Fibroblast of skin of scalp (primary cell): ENCODE data around the gene ZNF200. TPM values are rescaled to one million over a fixed set of nuclear protein-coding genes. Genes with fewer than 3 reads are reported as not detected.
A peak's percentile ranks its signal among the peaks of the same experiment; 100 is the strongest.
"Not testable (repeated sequence)": the region's sequence is repeated elsewhere in the genome, so short reads cannot be mapped to it uniquely, and the experiment has no call there.

ENCODE experiments used
- DNase-seq: peaks from one replicate; pipeline ENCODE4 v3.0.0-alpha.2; 2013
- polyA plus RNA-seq, 2 experiments: library from polyadenylated mRNA; unstranded; fragments of 120-200 nt; gene quantifications; one replicate each; pipeline ENCODE4 v1.2.1, GENCODE V29; 2013; ENCODE audit not compliant: insufficient read length in 2 of 2

ZNF200 gene, protein sequence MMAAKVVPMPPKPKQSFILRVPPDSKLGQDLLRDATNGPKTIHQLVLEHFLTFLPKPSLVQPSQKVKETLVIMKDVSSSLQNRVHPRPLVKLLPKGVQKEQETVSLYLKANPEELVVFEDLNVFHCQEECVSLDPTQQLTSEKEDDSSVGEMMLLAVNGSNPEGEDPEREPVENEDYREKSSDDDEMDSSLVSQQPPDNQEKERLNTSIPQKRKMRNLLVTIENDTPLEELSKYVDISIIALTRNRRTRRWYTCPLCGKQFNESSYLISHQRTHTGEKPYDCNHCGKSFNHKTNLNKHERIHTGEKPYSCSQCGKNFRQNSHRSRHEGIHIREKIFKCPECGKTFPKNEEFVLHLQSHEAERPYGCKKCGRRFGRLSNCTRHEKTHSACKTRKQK
- polyA plus RNA-seq (2013, experiment 1 of 2; ENCODE audit: insufficient read length), result 5.2 TPM
- 4.9 TPM for polyA plus RNA-seq (2013, experiment 2 of 2; ENCODE audit: insufficient read length)

DNA sequence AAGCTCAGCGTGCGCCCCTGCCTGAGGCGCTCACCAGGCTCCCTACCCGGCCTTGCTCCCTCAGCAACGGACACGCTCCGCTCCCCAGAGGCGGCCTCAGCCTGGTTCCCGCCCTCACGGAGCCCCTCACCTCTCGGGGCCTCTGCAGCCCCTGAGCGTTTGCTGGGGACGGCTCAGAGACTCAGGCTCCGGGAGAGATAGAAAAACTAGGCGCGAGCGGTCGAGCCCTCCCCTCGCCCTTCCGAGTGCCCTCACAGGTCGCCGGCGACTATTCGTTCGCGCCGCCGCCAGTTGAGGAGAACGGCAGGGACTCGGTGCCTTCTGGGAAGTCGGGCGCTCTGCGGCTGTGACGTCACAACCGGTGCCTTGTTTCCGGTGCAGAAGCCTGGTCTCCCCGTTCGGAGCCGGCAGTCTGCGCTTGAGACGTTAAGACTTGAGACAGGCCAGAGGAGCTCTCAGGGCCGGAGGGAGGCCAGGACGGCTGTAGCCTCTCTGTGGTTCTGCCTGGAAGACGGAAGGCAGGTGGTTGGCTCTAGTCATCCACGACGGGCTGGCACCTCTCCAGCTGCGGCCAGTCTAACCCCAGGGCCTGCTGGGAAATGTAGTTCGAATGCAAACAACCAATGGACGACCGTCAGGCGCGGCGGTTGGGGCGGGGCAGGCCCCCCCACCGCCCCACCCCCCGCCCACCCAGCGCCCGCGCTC, at the start of gene ZNF200:
Gene ZNF200 (minus strand): TSS at position 302 of the 705 bp plus-strand sequence. CDS start 1,403 bp downstream, outside the sequence.
- peak; percentile 96 for DNase-seq

DNA sequence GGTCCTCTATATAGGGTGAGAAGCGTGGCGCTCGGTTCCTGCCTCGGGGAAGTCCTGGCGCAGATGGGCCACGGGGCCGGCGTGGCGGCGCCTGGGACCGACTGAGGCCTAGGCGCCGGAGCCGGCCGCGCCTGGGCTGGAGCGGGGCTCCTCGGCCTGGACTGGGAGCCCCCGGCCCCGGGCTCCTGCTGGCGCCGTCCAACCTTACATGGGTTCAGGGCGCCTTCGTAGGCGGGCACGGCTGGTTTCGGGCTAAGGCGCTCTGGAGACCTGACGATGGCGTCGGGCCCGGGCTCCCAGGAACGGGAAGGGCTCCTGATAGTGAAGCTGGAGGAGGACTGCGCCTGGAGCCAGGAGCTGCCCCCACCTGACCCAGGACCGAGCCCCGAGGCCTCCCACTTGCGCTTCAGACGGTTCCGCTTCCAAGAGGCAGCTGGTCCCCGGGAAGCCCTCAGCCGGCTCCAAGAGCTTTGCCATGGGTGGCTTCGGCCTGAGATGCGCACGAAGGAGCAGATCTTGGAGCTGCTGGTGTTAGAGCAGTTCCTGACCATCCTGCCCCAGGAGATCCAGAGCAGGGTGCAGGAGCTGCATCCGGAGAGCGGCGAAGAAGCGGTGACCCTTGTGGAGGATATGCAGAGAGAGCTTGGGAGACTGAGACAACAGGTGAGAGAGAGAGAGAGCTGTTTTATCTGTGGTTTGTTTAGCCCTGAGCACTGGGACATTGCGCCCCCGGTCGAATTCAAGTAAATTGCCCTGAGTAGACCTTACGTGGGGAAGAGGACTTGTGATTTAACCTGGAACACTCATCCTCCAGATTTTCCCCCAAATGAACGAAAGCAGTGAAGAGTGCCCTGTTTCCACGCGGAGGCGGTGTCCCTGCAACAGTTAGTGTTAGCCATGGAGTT, 48.8 kb upstream of the ZNF200 start:
- no peak for DNase-seq

DNA sequence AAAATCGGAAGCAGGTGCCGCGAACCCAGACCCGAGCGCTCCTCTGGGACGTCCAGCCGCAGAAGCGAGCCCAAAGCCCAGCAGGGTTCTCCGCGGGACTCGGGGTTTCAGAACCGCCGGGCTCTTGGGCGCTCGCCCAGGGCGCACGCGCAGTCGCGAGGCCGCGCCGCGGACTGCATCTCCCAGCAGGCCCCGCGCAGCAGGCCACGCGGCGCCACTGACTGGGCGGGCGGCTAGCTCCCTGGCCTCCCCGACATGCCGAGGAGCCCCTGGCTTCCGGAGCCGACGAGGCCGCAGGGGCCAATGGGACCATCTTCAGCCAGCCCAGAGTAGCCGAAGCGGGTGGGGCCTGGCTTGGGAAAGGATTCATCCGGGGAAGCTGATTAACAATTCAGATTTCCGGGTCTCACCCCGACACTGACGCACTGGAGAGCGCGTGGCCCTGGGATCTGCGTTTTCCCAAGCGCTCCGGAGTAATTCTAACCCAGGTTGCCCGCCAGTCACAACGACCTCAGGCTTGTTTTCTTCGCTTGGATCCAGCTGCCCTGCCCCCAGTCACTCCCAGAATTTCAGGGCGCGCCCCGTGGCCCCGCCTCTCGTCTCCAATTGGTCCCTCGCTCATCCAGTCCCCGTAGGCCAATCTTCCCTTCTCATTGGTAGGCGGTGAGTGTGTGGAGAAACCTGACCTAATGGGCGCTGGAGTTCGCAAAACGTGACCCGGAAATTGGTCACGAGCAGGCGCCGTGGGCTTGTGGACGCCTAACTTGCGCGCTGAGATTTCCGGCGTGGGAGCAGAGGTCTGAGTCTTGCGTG, 48.0 kb upstream of the ZNF200 start, which contains the start of gene ZNF263:
Gene ZNF263 (plus strand): TSS at position 762 of the 813 bp plus-strand sequence. CDS start 328 bp downstream, outside the sequence.
- peak; percentile 99 for DNase-seq

DNA sequence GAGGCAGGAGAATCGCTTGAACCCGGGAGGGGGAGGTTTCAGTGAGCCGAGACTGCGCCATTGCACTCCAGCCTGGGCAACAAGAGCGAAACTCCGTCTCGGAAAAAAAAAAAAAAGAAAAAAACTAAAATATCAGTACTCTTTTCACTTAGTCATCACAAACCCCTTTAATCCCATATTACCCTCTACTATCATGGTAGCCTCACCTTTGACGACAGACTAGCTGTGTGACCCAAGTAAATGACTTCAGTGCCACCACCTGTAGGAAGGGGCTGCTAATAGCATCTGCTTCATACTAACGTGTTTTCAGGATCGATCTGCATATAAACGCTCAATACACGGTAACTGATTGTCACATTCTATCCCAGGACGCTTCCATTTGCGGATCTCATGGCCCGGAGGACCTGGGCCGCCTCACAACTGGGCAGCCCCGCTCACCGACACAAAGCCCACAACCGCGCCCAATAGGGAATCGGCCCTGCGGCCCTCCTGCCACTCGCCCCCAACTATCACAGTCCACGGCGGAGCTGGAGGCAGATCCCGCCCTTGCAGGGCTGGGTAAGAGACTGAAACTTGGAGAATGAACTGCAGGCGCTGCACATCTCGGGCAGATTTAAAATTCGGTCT, 47.3 kb upstream of the ZNF200 start:
- no peak for DNase-seq

DNA sequence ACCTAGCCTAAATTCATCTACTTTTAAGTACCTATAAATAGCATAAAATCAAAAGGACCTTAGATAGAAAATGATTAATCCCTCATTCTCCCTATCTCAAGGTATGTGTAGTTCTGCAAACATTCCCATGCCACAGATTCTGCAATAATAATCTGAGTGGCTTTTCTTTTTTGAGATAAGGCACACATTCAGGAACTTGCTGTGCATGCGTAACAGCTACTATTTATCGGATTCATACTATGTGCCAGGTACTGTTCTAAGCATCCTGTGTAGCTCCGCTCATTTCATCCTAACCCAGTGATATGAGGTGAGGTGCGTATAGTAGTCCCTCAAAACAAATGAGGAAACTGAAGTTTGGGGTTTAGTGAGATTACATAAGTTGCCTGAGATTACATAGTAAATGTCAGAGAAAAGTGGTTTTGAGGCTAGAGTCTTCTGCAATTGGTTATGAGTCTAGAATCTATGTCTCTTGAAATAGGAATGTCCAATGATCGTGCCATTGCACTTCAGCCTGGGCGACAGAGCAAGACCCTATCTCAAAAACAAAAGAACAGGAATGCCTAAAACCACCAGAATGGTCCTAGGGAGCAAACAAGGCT, 46.4 kb upstream of the ZNF200 start:
- DNase-seq, result no peak

DNA sequence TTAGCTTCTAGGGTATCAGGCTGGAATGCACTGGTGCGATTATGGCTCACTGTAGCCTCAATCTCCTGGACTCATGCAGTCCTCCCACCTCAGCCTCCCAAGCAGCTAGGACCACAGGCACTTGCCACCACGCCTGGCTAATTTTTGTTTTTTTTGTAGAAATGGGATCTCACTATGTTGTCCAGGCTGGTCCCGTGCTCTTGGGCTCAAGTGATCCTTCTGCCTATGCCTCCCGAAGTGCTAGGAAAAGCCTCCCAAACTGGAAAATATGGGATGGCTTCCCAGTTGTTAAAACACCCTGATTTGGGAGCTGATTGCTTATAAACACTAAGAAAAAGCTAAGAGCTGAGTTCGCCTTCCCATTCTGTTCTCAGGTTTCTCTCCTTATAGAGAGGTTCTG, 41.7 kb upstream of the ZNF200 start:
- no peak for DNase-seq

DNA sequence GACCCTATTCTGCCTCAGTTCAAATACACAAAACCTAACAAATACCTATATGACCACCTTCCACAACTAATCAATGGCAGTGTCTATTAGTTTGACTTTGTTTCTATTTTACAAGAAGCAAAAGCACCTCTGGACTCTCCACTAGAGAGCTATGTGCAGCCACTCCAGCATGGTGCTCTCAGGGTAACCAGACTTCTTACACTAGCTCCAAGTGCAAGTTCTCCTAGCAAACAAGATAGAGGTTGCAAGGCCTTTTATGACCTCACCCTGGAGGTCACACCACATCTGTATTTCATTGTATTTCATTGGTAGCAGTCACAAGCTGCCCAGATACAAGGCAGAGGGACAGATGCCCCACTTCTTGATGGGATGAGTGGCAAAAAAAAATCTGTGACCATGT, 40.0 kb upstream of the ZNF200 start:
- DNase-seq, result no peak

DNA sequence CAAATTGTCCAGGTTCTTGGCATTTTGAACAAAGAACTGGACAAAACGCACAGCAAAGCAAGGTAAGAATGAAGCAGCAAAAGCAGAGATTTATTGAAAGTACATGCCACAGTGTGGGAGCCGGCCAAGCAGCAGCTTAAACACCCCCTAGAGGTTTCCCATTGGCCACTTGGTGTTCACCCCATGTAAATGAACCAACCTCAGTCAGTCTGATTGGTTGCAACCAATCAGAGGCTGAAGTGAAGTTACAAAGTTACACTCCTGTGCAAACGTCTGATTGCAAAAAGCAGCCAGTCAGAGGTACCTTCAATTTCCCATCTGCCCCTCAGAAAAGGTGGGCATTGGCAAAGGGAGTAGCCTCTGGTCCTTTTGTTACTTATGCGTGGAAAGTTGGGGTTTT, 39.5 kb upstream of the ZNF200 start:
- no peak for DNase-seq

DNA sequence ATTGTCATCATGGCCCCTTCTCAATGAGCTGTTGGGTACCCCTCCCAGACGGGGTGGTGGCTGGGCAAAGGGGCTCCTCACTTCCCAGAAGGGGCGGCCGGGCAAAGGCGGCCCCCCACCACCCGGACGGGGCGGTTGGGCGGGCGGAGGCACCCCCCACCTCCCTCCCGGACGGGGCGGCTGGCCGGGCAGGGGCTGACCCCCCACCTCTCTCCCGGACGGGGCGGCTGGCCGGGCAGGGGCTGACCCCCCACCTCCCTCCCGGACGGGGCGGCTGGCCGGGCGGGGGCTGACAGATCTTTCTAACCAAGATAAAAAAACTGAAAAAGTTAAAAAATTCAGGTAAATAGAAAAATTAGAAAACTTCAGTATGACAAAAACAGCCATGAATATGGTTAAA, 36.3 kb upstream of the ZNF200 start:
- DNase-seq, result not testable (repeated sequence)

DNA sequence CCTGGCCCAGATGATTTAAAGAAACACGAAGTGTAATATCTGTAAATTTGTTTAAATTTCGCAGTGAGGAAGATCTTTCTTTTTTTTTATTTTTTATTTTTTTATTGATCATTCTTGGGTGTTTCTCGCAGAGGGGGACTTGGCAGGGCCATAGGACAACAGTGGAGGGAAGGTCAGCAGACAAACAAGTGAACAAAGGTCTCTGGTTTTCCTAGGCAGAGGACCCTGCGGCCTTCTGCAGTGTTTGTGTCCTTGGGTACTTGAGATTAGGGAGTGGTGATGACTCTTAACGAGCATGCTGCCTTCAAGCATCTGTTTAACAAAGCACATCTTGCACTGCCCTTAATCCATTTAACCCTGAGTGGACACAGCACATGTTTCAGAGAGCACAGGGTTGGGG, 35.8 kb upstream of the ZNF200 start:
- DNase-seq, result not testable (repeated sequence)

DNA sequence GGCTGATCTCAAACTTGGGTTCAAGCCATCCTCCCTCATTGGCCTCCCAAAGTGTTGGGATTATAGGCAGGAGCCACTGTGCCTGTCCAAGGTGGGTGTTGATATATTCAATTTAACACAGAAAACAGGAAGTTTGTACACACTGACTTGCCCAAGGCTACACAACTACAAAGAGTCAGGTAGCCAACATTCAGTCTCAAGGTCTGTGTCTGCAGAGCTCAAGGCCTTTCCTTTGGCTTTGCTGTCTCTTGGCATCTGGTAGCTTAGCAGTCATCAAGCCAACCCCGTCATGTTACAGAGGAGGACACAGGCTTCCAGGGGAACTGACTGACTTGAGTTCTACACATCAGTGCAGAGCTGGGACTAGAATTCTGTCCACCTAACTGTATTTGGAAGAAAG, 33.3 kb upstream of the ZNF200 start:
- no peak for DNase-seq

DNA sequence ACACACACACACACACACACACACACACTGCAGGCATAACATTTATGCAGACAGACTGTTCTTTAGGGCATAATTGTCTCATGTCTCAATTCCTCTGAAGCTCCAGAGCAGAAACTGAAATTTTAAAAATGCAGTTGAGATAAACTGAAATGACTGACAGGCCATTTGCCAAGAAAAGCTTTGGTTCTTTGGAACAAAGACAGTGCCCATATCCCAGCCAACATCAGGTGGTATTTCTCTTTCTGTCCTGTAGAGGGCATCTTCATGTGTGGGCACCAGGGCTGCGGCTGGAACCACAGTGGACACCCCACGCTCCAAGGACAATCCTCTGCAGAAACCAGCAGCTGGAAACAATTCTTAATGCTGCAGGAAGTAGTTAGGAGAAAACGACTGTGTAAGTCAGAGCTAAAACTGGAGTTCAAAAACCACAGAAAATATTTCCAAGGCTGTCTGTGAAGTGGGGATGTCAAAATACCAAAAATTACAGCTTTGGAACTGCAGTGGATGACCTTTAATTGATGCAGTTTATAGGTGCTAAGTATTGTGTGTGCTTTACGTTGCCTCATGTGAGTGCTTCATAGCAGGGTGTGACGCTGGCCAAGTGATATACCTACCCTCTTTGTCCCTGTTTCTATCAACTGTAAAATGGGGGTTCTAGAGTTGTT, 32.0 kb upstream of the ZNF200 start:
- peak; percentile 46 for DNase-seq

DNA sequence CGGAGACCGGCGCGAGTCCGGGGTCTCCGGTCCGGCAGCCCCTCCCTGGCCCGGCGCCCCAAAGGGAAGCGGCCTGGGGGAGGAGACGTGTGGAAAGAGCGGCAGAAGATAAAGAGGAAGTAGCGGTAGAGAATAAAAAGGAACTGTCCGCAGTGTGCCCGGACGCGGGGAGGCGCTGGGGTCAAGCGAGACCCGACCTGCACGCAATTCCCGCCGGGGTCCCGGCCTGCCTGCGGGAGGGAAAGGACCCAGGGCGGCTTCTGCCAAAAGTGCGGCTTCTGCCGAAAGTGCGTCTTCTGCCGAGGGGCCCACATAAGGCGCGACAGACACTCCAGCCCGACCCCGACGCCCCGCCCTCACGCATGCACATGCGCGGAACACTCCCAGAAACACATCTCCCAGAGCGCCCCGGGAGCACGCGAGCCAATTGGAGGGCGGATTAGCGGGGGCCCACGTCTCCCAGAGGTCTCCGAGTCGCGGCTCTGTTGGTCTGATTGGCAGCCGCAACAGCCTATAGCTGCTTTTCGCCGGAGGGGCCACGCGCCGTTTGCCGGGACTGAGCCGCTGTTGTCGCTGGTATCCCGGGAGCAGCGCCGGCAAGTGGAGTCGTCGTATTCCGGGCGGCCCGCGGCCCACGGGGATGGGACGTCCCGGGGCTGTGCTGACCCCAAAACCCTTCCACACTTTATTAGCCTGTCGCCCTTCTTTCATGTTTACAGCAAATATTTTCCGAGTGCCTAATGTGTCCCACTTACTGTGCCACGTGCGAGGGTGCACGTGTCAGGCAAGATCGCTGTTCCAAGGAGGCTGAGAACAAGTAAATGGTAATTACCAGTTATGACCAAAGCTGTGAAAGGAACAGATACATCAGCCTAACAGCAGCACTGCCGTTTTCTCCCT, 29.4 kb upstream of the ZNF200 start:
- DNase-seq, result peak; percentile 100

DNA sequence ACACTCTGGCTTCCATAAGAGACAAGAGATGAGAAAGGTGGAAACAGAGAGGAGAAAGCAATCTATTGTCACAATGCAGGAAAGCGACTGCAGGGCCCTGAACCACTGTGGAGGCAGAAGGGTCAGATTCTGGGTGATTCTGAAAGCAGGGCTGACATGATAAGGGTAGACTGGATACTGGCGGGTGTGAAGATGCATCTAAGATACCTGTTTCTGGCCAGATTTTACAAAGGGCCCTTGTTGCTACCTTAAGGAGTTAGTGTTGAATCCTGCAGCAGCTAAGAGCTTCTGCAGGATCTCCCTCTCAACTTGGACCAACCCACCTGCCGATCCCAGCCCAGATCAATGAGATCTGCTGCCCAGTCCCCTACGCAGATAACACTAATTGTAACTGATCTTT, 27.6 kb upstream of the ZNF200 start:
- DNase-seq, result no peak

DNA sequence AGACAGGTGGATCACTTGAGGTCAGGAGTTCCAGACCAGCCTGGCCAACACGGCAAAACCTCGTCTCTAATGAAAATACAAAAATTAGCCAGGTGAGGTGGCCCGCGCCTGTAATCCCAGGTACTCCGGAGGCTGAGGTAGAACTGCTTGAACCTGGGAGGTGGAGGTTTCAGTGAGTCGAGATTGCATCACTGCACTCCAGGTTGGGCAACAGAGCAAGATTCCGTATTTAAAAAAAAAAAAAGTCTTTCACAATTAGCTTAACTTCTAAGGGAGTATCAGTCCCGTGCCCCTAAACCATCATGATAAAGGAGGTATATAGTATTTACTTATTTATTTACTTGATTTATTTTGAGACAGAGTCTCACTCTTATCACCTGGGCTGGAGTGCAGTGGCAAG, 24.9 kb upstream of the ZNF200 start:
- DNase-seq, result no peak

DNA sequence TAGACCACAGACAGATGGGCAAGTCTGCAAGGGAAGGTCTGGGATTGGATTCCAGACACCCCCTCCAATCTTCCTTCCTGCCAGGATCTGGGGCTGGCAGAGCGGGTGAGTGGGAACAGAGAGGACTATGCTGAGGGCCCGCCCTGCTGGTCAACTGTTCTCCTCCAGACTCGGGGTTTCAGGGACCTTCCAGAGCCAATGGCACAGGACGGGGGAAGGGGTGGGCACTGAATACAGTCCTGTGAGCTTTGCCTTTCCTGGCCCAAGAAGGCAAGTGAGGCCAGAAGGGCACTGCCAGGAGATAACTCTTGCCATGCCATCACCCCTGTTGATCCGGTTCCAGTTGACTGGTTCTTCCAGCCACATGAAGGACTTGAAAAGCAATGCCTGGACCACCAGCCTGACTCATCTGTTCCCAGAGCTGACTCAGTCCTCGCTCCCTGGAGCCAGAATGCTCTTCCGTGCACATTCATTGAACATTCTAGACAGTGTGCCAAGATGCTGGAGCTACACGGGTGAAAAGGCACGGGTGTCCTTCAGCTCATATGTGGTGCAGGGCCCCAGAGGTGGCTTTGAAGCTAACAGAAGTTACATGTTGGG, 22.0 kb upstream of the ZNF200 start:
- peak; percentile 5 for DNase-seq

DNA sequence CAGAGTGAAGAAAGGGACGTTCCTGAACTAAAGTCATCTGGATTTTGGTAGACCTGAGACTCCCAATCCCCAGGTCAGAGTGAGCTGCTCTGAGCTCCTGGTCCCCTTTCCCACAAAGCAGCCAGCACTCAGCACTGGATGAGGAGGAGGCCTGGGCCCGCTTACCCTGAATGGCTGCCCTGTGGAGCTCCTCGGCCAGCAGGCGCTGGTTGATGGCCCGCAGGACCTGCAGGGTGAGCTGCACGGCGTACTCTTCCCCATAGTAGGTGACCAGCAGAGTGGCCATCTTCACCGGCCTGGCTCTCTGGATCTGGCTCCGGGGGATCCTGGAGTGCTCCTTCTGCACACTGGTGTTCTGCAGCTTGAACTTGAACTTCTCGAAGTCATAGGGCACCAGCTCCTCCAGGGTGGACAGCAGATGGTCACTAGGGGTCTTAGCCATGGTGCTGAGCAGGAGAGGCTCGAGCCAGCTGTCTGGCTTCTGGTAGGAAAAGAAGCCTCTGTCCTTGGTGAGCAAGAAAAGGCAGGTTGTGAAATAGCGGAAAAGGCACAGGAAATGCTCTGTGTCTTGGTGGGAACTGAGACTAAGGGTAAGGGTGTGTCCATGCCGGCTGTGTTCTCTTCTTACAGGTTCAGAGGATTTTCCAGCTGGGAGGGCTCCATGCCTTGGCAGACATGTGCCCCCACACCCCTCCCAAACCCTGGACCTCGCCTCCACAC, 21.3 kb upstream of the ZNF200 start, which contains the start of gene MEFV:
Gene MEFV (minus strand): TSS at position 488 of the 720 bp plus-strand sequence. CDS start 46 bp downstream, at position 442.
- no peak for DNase-seq

DNA sequence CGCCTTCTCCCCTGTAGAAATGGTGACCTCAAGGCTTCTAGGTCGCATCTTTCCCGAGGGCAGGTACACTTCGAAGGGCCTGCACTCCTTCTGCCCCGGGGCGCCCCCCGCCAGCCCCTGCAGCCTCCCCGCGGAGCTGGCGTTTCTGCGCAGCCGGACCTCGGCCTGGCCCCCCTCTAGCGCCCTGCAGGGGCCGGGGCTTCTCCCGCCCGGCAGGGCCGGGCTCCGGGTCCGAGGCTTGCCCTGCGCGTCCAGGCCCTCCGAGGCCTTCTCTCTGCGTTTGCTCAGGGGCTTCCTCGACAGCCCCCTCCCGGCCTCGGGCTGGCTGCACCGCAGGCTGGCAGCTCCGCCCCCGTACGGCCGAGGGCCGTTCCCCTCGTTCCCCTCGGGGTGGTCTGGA, 19.4 kb upstream of the ZNF200 start:
- no peak for DNase-seq
